Measurements from ENCODE around the gene SPEN. TPM values are rescaled to one million over a fixed set of nuclear protein-coding genes. Genes with fewer than 3 reads are reported as not detected.

The SPEN gene
- total RNA-seq, 1 donor from 2014 or later = 58.3 TPM

DNA sequence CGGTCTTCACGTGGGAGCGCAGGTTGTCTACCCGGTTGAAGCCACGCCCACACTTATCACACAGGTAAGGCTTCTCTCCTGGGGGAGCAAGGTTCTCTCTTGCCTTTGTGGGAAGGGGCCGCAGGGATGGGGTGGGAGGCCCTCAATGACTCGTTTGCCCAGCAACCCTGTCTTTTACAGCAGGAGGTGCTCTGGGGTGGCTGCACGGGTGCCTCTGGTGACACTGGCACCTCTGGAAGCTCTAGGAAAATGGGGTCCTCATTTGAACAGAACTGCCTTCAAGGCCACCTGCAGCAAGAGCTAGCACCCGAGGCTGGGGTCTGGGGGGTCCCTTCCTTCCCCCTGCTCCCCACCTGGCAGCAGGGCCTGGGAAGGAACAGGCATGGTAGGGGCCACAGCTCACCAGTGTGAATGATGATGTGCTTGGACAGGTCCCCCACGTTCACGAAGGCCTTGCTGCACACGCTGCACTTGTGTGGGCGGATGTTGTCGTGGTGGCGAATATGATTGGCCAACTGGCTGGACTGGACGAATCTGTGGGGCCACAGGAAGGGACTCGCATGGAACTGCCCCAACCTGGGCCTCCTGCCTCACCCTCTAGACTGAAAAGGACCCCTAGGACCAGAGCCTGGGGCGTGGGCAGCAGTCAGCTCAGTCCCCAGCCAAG is 95.3 kb downstream of the SPEN start:
- FAIRE-seq = no peak
- no peak for DNase-seq (ENCODE audit: low spot score in 2 of 2)

DNA sequence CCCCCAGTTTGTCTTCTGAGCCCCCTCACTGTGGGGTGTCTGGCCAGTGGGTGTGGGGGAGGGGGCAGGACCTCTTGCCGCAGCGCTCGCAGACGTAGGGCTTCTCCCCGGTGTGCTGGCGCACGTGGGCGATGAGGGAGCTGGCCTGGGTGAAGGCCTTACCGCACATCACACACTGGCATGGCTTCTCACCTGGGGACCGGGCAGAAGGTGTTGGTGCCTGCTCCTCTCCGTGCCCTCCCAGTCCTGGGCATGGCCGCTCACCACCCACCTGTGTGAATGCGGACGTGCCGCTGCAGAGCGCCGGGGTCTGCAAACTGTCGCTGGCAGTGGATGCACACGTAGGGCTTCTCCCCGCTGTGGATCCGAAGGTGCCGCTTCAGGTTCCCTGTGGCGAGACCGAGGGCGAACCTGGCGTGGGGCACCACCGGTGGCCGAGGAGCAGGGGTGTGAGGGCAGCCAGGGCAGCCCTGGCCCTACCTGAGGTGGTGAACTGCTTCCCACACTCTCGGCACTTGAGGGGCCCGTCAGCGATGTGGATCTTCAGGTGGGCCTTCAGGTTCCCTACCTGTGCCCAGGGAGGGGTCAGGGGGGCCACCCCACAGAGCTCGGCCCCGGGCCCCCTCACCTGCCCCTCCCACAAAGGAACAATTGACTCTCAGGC is 96.0 kb downstream of the SPEN start:
- FAIRE-seq = no peak
- no peak for DNase-seq (ENCODE audit: low spot score in 2 of 2)

DNA sequence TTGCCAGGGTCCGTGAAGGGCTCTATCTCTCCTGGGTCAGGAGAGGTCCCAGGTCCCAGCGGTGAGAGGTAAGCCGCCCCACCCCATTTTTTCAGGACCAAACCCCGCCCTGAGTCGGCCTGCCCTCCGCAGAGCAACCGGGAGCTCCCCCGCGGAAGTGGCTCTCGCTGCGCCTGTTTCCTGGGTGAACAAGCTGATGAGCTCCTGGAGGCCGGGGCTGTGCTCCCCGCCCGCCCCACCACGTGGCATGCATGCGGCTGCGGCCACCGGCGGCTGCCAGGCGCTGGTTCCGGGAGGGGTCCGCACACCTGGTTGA is 96.4 kb downstream of the SPEN start:
- DNase-seq (ENCODE audit: low spot score in 2 of 2) (no peak), FAIRE-seq (no peak)

DNA sequence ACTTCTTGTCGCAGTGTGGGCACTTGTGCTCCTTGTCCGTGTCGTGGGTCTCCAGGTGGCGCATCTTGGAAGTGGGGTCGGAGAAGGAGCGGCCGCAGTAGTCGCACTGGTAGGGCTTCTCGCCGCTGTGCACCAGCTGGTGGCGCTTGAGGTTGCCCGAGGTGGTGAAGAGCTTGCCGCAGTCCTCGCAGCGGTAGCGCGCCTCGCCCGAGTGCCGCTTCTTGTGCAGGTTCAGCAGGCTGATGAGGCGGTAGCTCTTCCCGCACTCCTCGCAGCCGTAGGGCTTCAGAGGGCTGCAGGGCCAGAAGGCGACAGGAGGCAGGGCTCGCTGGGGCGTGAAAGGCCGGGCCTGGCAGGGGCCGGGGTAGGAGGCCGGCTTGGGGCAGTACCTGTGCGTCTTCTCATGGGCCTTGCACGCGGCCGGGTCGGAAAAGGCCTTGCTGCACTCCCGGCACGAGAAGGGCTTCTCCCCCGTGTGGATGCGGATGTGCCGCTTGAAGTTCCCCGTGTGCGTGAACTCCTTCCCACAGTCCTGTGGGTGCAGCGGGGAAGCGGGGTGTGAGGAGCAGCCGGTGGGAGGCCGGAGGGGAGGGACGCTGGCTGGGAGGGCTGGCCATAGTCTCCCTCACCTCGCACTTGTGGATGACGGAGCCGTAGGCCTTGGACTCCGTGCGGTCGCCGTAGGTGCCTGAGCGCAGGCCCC is 97.0 kb downstream of the SPEN start:
- DNase-seq (ENCODE audit: low spot score in 2 of 2) = no peak

DNA sequence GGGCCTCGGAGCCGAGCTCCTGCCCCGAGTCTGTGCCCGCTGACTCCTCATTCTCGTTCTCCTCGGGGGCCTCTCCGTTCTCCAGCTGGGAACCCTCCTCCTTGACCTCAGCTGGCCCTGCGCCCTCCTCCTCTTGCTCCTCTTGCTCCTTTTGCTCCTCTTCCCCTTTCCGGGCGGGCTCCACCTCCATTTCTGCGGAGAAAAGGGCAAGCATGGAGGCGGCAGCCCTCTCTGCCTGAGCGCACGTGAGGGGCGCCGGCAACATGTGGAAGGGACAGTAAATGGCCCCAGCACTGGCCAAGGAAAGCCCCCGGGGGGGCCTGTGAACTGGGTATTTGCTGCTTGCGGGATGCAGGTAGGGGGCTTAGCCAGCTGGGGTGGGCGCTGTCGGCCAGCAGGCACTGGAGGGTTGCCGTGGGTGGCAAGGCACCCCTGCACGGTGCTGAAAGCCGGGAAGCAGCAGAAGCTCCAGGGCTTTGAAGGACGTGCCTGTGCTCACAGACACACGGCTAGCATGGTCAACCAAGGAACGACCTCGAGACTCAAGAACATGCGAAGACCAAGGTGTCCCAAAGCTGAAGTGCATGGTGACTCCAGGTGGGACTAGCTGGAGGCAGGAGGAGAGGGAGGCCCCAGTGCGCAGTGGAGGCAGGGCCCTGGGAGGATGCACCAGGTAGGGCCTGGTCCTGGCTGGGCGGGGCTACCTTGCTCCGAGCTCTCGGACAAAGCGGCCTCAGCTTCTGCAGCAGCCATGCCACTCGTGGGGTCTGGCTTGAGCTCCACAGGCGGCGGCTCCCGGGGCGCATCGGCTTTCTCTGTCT is 97.7 kb downstream of the SPEN start:
- no peak for DNase-seq (ENCODE audit: low spot score in 2 of 2)
- FAIRE-seq = no peak

More for the DNA sequence above, 97.0 kb downstream of the SPEN start:
- no peak for FAIRE-seq

DNA sequence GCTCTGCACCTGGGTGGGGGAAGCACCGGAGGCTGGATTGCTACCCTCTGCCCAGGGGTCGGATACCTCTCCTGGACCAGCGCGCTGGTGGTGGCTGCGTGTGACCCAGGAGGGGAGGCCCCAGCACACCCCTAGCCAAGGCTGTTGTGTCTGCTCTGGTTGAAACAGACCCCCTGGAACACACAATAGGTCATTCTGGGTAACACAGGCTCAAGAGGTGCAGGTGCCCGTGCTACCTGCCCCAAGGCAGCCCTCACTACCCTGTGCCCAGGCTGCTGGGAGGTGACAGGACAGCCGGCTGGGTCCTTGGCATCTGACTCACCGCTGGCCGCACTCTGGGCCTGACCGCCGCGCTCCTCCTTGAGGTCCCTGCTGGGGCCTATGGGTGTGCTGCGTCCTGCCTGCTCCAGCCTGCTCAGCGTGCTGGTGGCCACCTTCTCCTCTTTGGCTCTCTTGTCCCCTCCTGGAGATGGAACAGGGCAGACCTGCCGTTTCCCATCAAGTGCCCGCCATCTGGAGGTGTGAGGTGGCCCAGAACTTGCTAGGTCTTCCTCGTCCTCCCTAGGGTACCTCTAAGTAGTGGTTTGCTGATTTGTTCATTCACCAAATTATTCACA is 98.4 kb downstream of the SPEN start:
- FAIRE-seq = no peak

DNA sequence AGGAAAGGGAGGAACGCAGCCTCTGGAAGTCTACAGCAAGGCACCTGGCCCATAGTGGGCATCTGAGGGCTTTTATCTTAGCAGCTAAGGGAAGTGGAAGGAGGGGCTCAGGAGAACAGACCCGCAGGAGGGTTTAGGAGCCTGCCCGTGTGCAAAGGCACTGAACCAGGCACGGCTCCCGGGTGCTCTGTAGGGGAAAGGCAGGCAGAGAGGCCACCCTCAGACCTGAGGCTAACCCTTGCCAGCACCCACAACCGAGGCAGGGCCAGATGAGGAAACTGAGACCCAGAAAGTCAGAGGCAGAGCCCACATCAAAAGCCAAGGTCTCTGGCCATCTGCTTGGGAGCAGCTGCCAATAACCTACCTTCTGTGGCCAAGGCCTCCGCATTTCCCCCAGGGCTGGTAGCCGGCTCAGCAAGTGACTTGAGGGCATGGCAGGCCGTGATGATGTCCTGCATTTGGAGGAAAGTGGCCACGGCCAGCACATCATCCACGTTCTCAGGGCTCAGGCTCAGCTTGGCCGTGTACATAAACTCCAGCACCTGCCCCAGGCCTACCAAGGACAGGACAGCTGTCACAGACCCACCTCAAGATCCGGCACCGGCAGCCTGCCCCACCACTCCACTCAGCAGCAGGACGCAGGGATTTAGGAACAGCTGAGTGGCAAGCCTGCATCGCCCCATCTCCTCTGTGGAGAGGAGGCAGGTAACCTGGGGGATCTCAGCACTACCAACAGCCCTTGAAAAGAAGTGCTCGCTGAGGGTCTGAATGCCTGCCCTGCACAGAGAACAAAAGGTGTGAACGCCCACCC is 99.3 kb downstream of the SPEN start:
- no peak for DNase-seq (ENCODE audit: low spot score in 2 of 2)
- no peak for FAIRE-seq

More for the DNA sequence above, 98.4 kb downstream of the SPEN start:
- DNase-seq (ENCODE audit: low spot score in 2 of 2) = no peak

DNA sequence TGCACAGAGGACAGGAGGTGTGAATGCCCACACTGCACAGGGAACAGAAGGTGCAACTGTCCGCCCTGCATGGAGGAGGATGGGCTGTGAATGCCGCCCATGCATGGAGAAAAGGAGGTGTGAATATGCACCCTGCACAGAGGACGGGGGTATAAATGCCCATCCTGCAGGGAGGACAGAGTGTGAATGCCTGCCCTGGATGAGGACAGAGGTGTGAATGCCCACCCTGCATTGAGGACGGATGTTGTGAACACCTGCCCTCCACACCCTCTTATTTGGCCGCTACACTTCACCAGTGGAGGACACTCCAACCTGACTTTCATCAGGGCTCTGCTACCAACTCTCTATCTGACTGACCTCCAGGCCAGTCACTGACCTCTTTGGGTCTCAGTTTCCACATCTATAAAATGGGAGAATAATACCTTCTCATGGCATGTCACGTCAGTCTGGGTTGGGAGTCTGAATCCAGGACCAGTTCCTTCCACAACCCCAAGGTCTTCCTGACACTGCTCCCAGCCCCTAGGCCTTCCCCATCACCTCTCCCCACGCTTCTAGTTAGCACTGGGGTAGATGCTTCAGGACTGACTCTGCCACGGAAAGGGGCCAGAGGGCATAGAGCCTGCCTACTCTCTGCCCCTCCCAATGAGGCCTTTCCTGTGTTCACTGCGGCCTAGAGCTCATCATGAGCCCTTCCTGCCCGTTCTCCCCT is 100.0 kb downstream of the SPEN start:
- FAIRE-seq = no peak
- DNase-seq (ENCODE audit: low spot score in 2 of 2) = no peak

DNA sequence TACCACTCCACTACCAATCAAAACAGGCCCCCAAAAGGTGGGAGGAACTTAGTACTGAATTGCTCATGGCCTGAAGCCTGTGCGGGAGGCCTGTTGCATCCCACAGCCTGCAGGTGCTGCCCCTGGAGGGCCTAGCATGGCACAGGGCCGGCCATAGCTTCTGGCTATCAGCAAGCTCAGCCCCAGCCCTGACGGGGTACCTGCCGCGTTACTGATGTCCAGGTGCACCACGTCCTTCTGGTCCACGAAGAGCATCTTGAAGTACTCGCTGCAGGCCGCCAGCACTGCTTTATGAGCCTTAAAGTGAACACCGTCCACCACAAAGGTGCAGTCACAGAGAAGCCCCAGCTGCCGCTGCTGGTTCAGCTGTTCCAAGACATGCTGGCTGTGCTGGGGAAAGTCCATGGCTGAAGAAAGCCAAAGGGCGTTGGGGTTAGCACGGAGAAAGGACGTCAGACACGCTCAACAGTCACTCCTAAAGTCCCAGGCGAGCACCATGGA is 100.6 kb downstream of the SPEN start:
- no peak for FAIRE-seq
- no peak for DNase-seq (ENCODE audit: low spot score in 2 of 2)

DNA sequence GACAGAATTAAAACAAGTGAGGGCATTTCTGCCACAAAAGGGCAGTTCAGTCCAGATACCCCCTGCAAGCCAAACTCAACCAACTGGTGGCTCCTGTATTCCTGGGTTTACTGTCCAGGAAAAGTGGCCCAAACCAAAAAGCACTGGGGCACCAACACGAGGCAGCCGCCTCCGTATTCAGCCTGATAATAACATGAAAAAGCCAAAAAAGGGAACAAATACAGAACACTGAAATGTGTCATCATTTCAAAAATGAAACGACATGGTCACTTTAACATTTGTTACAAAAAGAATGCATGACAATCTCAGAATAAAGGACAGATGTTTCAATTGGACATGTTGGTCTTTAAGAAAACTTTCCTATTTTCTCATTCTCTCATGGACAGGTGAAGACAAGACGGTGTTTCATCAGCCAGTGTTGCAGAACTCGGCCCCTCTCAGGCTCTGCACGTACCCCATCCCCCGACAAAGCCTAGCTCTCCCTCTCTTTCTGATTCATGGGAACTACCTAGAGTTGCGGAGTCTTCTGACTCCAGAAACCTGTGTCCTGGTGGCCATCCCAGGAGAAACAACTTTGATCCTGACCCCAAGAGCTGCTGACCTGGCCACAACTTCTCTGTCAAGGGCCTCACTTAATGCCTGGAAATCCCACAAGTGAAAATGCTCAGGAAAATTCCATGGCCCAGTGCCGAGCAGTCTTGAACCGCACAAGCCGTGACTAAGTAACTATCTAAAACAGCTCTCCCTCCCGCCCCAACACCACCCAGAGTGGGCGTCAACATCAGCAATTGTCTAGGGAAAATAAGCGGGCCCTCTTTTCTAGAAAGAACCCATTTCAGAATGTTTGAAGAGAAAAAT is 101.3 kb downstream of the SPEN start:
- no peak for FAIRE-seq
- no peak for DNase-seq (ENCODE audit: low spot score in 2 of 2)

DNA sequence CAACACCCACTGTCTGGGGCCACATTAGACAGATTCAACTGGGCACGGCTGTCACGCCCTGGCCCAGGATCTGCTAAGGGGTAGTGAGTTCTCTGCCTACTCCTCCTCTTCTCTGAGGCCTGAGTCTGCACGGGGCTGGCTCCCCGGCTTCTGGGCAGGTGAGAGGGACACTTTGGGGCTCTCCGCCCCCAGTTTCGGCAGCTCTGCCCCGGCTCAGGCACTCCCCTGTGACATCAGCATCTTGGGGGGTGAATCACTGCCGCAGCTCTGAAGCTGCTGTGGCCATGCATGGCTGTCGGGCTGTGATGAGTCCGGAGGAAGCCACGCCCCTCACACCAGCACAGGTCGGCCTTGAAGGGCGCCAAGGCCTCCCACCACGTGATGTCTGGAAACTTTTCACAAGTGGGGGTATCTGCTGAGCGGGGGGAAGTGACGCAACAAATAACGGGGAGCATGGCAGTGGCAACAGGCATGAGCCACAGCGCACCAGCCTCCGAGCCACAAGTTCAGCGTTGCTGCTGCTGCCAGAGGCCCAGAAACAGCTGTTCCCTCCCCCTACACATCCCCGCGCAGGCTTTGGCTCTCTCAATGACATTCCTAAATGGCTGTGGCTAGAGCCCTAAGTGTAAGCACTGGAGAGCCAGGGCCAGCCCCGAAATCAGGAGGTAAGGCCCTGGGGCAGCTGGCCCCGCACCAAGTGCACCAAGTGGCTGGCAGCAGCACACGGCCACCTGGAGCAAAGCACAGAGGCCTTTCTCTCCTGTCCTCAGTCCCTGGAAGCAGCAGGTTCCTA is 102.1 kb downstream of the SPEN start:
- DNase-seq (ENCODE audit: low spot score in 2 of 2) = peak in 1 of 2 donors; percentile 80
- no peak for FAIRE-seq

DNA sequence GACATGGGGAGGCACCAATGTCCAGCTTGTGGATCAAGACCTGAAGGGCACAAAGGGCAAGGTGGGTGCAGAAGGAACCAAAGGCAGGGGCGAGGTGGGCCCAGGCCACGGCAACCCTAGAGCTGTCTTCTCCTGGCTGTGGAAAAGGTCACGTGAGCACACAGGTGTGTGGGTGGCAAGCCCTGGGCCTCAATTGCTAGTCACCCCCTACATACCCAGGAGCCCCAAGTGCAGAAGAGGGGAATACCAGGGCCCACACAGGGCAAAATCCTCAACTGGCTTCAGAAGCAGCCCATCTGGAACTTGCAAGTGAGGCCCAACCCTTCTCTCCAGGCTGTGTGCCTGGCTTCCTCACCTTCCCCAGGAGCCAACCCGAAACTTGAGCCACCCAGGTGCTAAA is 102.8 kb downstream of the SPEN start:
- DNase-seq (ENCODE audit: low spot score in 2 of 2) (no peak), FAIRE-seq (no peak)

DNA sequence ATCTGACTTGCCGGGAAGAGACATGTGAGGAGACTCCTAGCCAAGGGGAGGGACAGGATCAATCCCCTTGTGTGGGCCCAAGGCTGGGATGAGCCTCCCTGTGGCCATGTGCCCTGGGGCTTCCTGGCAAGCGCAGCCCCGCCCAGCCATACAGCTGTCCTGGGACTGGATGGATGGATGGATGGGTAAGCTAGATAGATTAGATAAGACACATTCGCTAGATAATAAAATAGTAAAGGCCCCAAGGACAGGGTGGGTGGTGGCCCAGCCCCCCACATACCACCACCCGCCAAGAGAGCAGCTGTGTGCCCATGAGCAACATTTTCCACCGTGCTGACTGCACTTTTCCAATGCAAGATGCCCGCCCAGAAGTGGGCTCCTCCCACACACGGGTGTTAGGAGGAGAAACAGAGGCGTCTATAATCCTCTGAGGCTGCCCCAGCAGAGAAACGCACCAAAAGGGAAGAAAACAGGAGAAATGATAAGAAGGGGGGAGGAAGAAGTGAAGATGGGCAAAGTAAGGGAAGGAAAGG is 103.3 kb downstream of the SPEN start:
- FAIRE-seq (no peak), DNase-seq (ENCODE audit: low spot score in 2 of 2) (no peak)

DNA sequence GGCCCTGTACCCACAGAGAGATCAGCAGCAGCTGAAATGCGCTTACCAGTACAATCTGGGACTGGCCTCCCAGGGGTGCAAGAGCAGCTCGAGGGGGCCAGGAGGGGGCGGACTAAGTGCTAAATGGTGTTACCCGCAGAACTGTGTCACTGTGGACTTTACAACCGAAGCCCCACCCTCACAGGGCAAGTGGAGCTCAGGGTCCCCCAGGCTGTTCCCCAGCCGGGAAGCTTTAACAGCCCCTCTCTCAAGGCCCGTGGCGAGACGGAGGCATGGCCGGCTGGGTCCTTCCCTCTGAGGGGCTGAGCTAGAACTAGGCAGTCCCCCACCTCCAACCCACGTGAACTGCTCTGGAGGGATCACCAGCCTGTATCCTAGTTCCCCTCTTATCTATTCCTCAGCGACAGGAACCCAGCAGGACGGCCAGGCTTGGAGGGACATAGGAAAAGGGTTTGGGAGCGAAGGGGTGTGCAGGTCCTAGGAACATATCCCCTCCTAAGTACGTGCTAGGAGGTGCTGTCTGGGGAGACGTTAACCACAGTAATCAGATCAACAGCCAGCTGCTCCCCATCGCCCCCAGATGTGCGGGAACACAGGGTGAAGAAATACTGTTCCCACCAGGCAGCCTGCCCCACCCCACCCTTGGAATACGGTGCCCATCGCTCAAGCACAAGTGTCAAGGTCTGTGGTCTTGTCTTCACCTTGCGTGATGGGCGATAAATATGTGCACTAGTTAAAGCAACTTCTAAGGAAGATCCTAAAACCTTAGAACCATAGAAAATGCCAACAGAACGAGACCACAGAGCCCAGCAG is 104.0 kb downstream of the SPEN start:
- DNase-seq (ENCODE audit: low spot score in 2 of 2) (no peak), FAIRE-seq (no peak)

DNA sequence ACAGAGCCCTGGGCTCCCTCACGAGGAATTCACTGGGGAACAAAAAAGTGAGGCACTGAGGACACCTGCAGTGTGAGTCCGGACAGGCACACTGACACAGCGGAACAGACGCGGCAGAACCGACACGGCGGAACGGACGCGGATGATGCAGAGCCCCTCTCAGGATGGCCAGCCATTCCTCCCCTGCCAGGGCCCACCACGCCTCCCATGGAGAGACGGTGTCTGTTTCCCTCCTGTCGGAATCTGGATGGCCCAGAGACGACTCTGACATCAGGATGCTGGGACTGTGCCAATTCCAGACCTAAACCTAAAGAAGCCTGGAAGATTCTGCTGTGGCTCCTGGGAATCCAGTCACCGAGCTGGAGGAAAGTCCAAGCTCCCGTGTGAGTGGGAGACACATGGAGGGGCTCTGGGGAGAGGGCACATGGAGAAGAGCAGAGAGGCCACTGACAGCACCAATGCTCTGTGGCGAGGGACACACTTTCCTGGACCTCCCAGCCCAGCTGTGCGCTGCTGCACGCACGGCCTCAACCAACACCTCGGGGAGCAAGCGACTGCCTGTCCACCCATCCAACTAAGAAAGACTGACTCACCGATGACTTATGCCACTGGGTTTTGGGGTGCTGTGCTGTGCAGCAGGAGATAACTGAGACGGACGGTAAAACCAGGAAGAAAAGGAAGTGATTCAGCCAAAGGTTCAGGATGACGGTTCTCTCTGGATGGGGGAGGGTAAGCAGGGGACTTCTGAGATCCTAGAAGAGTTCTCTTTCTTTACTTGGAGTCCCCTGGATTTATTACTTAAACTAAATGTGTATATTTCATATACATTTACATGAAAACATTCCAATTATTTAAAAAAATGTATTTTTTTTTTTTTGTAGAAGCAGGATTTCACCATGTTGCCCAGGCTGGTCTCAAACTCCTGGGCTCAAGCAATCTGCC is 105.1 kb downstream of the SPEN start:
- FAIRE-seq (no peak), DNase-seq (ENCODE audit: low spot score in 2 of 2) (no peak)

Measured in frontal cortex (tissue), 4 donors.